ENCODE measurements around the gene ITFG2. TPM values are rescaled to one million over a fixed set of nuclear protein-coding genes. Genes with fewer than 3 reads are reported as not detected.

Gene ITFG2
- polyA plus RNA-seq, 6 donors from 2014 or later = 66.7 to 108 (median 74.7) TPM

- Mint-ChIP-seq H3K4me3 (peak overlapping the region; percentile 68 to 91 (median 86)), H3K27me3 (peaks cover 15 to 23% (median 16%) of the 10 kb centered on the region in 3 donors), H3K36me3 (no peaks in the 10 kb centered on the region), H3K27ac (peak overlapping the region in 2 of 6 donors; percentile 44 to 49), H3K4me1 (peaks cover 12 to 16% (median 14%) of the 10 kb centered on the region in 3 donors), H3K9me3 (no peaks in the 10 kb centered on the region)
- DNase-seq (peak; percentile 35), ATAC-seq (ENCODE audit: low read depth in 2 of 2) (peak; percentile 72 to 80)
Measured at GRCh38 chr12:2783936-2784600, 28.4 kb upstream of the ITFG2 start.

- Mint-ChIP-seq H3K4me1 (peaks cover 9 to 16% (median 14%) of the 10 kb centered on the region in 3 donors), H3K4me3 (no peak overlapping the region), H3K27ac (no peak overlapping the region), H3K27me3 (peaks cover 15 to 23% (median 16%) of the 10 kb centered on the region in 3 donors), H3K9me3 (peaks cover 0 to 1% (median 0%) of the 10 kb centered on the region in 7 donors), H3K36me3 (no peaks in the 10 kb centered on the region)
- ATAC-seq (ENCODE audit: low read depth in 2 of 2) (no peak), DNase-seq (no peak)
Measured at GRCh38 chr12:2785017-2785416, 27.5 kb upstream of the ITFG2 start.

- Mint-ChIP-seq H3K4me1 (peaks cover 2 to 6% (median 6%) of the 10 kb centered on the region in 3 donors), H3K4me3 (no peak overlapping the region), H3K27me3 (no peaks in the 10 kb centered on the region), H3K27ac (no peak overlapping the region), H3K9me3 (peaks cover 0 to 1% (median 0%) of the 10 kb centered on the region in 7 donors), H3K36me3 (no peaks in the 10 kb centered on the region)
- ATAC-seq (ENCODE audit: low read depth in 2 of 2) (no peak), DNase-seq (no peak)
Measured at GRCh38 chr12:2791089-2791488, 21.4 kb upstream of the ITFG2 start.

- H3K27me3 Mint-ChIP-seq = no peaks in the 10 kb centered on the region
- DNase-seq (no peak), ATAC-seq (ENCODE audit: low read depth in 2 of 2) (no peak)
- H3K4me3 Mint-ChIP-seq = peak overlapping the region; percentile 38 to 93 (median 84)
- H3K4me1 Mint-ChIP-seq = peaks cover 20 to 21% (median 21%) of the 10 kb centered on the region in 3 donors
- H3K36me3 Mint-ChIP-seq = no peaks in the 10 kb centered on the region
- H3K9me3 Mint-ChIP-seq = peaks cover 0 to 1% (median 0%) of the 10 kb centered on the region in 7 donors
- H3K27ac Mint-ChIP-seq = peak overlapping the region in 1 of 6 donors; percentile 76
Measured at GRCh38 chr12:2792671-2793500, 19.6 kb upstream of the ITFG2 start.

- DNase-seq (no peak), ATAC-seq (ENCODE audit: low read depth in 2 of 2) (no peak)
- H3K27me3 Mint-ChIP-seq = no peaks in the 10 kb centered on the region
- peaks cover 0 to 5% of the 10 kb centered on the region in 2 donors for H3K36me3 Mint-ChIP-seq
- peaks cover 21 to 23% (median 21%) of the 10 kb centered on the region in 3 donors for H3K4me1 Mint-ChIP-seq
- peaks cover 0 to 1% (median 0%) of the 10 kb centered on the region in 7 donors for H3K9me3 Mint-ChIP-seq
- H3K27ac Mint-ChIP-seq = peak overlapping the region in 2 of 6 donors; percentile 20 to 67
- peak overlapping the region; percentile 73 to 93 (median 89) for H3K4me3 Mint-ChIP-seq
Measured at GRCh38 chr12:2793561-2793960, 18.9 kb upstream of the ITFG2 start.

GRCh38 chr12:2794191-2794735 lies 18.2 kb upstream of the ITFG2 start:
- Mint-ChIP-seq H3K4me1 (peaks cover 21 to 27% (median 21%) of the 10 kb centered on the region in 3 donors), H3K9me3 (peaks cover 0 to under 1% (median 0%) of the 10 kb centered on the region in 7 donors), H3K27me3 (no peaks in the 10 kb centered on the region), H3K27ac (peak overlapping the region in 3 of 6 donors; percentile 66 to 76 (median 67)), H3K4me3 (peak overlapping the region; percentile 83 to 93 (median 89)), H3K36me3 (peaks cover 0 to 8% of the 10 kb centered on the region in 2 donors)
- DNase-seq (peak; percentile 25), ATAC-seq (ENCODE audit: low read depth in 2 of 2) (peak in 1 of 2 donors; percentile 4)

GRCh38 chr12:2794736-2795289 lies 17.7 kb upstream of the ITFG2 start, which contains the start of gene FKBP4:
Gene FKBP4 (plus strand): TSS chr12:2794970. CDS start chr12:2795140, 170 bp downstream.
- peak; percentile 87 for ATAC-seq (ENCODE audit: low read depth in 2 of 2)
- peaks cover 21 to 27% (median 21%) of the 10 kb centered on the region in 3 donors for H3K4me1 Mint-ChIP-seq
- H3K27ac Mint-ChIP-seq = peak within 1 kb of the TSS; percentile 61 to 89 (median 82)
- H3K4me3 Mint-ChIP-seq = peak within 1 kb of the TSS; percentile 86 to 98 (median 94)
- H3K36me3 Mint-ChIP-seq = peaks cover 0 to 8% of the 10 kb centered on the region in 2 donors
- H3K9me3 Mint-ChIP-seq = no peaks in the 10 kb centered on the region
- no peaks in the 10 kb centered on the region for H3K27me3 Mint-ChIP-seq
- peak; percentile 85 for DNase-seq

GRCh38 chr12:2795291-2796186 lies 16.9 kb upstream of the ITFG2 start:
- ATAC-seq (ENCODE audit: low read depth in 2 of 2) (peak; percentile 63 to 67), DNase-seq (peak; percentile 75)
- H3K4me1 Mint-ChIP-seq = peaks cover 21 to 27% (median 21%) of the 10 kb centered on the region in 3 donors
- H3K4me3 Mint-ChIP-seq = peak overlapping the region; percentile 81 to 98 (median 94)
- H3K27me3 Mint-ChIP-seq = no peaks in the 10 kb centered on the region
- H3K27ac Mint-ChIP-seq = peak overlapping the region in 5 of 6 donors; percentile 77 to 89 (median 83)
- H3K36me3 Mint-ChIP-seq = peaks cover 0 to 8% of the 10 kb centered on the region in 2 donors
- no peaks in the 10 kb centered on the region for H3K9me3 Mint-ChIP-seq

- DNase-seq (no peak), ATAC-seq (ENCODE audit: low read depth in 2 of 2) (no peak)
- Mint-ChIP-seq H3K27me3 (no peaks in the 10 kb centered on the region), H3K36me3 (peaks cover 0 to 8% of the 10 kb centered on the region in 2 donors), H3K27ac (peak overlapping the region; percentile 77 to 90 (median 84)), H3K4me1 (peaks cover 21 to 27% (median 21%) of the 10 kb centered on the region in 3 donors), H3K4me3 (peak overlapping the region; percentile 81 to 98 (median 94)), H3K9me3 (no peaks in the 10 kb centered on the region)
Measured at GRCh38 chr12:2796187-2796666, 16.2 kb upstream of the ITFG2 start.

GRCh38 chr12:2797721-2798418 lies 14.6 kb upstream of the ITFG2 start:
- Mint-ChIP-seq H3K27me3 (no peaks in the 10 kb centered on the region), H3K9me3 (no peaks in the 10 kb centered on the region), H3K27ac (peak overlapping the region in 2 of 6 donors; percentile 20 to 29), H3K4me3 (peak overlapping the region in 5 of 8 donors; percentile 40 to 98 (median 94)), H3K36me3 (peaks cover 0 to 8% of the 10 kb centered on the region in 2 donors), H3K4me1 (peaks cover 21 to 27% (median 21%) of the 10 kb centered on the region in 3 donors)
- ATAC-seq (ENCODE audit: low read depth in 2 of 2) (no peak), DNase-seq (no peak)

- no peak for ATAC-seq (ENCODE audit: low read depth in 2 of 2)
- DNase-seq = no peak
- Mint-ChIP-seq H3K4me3 (peak overlapping the region in 1 of 8 donors; percentile 5), H3K4me1 (peaks cover 16 to 31% (median 17%) of the 10 kb centered on the region in 3 donors), H3K27me3 (no peaks in the 10 kb centered on the region), H3K36me3 (peaks cover 0 to 14% of the 10 kb centered on the region in 2 donors), H3K9me3 (no peaks in the 10 kb centered on the region), H3K27ac (peak overlapping the region in 1 of 6 donors; percentile 69)
Measured at GRCh38 chr12:2800046-2800570, 12.4 kb upstream of the ITFG2 start.
